H9 (cell line): ENCODE measurements around the gene ADCY4. TPM values are rescaled to one million over a fixed set of nuclear protein-coding genes. Genes with fewer than 3 reads are reported as not detected.

ENCODE experiments used
- DNase-seq: peaks from one replicate; pipeline ENCODE4 v3.0.0-alpha.2; 2017
- H2AFZ ChIP-seq: one replicate; pipeline ENCODE4 v1.6.1; 2013; ENCODE audit warnings: mild to moderate bottlenecking, low read length, control low read depth, moderate library complexity
- H2AK5ac ChIP-seq: 2 replicates; pipeline ENCODE4 v1.6.1; 2013; ENCODE audit warnings: low read length, control low read depth, mixed read lengths; ENCODE audit not compliant: insufficient read length
- H2BK120ac ChIP-seq: one replicate; pipeline ENCODE4 v1.6.1; 2013; ENCODE audit warnings: low read depth, mild to moderate bottlenecking, low read length, control low read depth, inconsistent platforms; ENCODE audit not compliant: poor library complexity, severe bottlenecking
- H2BK12ac ChIP-seq: 2 replicates; pipeline ENCODE4 v1.6.1; 2013; ENCODE audit warnings: low read length, control low read depth, mixed read lengths, low read depth; ENCODE audit not compliant: insufficient read length
- H2BK15ac ChIP-seq: 2 replicates; pipeline ENCODE4 v1.6.1; 2013; ENCODE audit warnings: low read depth, low read length, control low read depth
- H2BK20ac ChIP-seq: one replicate; pipeline ENCODE4 v1.6.1; 2013; ENCODE audit warnings: low read depth, mild to moderate bottlenecking, low read length, control low read depth, inconsistent platforms; ENCODE audit not compliant: poor library complexity, severe bottlenecking
- H2BK5ac ChIP-seq: 2 replicates; pipeline ENCODE4 v1.6.1; 2013; ENCODE audit warnings: low read length, control low read depth, mixed read lengths; ENCODE audit not compliant: insufficient read length
- H3K14ac ChIP-seq: 2 replicates; pipeline ENCODE4 v1.6.1; 2013; ENCODE audit warnings: low read length, control low read depth; ENCODE audit not compliant: insufficient read depth
- H3K18ac ChIP-seq: 2 replicates; pipeline ENCODE4 v1.6.1; 2013; ENCODE audit warnings: low read depth, mild to moderate bottlenecking, mixed read lengths, low read length, control low read depth; ENCODE audit not compliant: insufficient read length
- H3K23ac ChIP-seq: 2 replicates; pipeline ENCODE4 v1.6.1; 2013; ENCODE audit warnings: low read length, control low read depth, mixed read lengths, low read depth; ENCODE audit not compliant: insufficient read length
- H3K23me2 ChIP-seq: 2 replicates; pipeline ENCODE4 v1.6.1; 2013; ENCODE audit warnings: low read depth, mild to moderate bottlenecking, mixed read lengths, low read length, control low read depth; ENCODE audit not compliant: insufficient read length, poor library complexity, severe bottlenecking
- H3K27ac ChIP-seq: 2 replicates; pipeline ENCODE4 v1.5.1; 2013; ENCODE audit warnings: low read length, control low read depth, mixed read lengths, low read depth; ENCODE audit not compliant: insufficient read length
- H3K27me3 ChIP-seq: 2 replicates; pipeline ENCODE4 v1.6.1; 2013; ENCODE audit warnings: low read length, control low read depth, inconsistent platforms; ENCODE audit not compliant: insufficient read depth
- H3K4ac ChIP-seq: 2 replicates; pipeline ENCODE4 v1.6.1; 2013; ENCODE audit warnings: low read depth, mild to moderate bottlenecking, control low read depth, inconsistent platforms, low read length, moderate library complexity
- H3K4me1 ChIP-seq: 2 replicates; pipeline ENCODE4 v1.6.1; 2013; ENCODE audit warnings: low read length, control low read depth, inconsistent platforms; ENCODE audit not compliant: insufficient read depth
- H3K4me2 ChIP-seq: 2 replicates; pipeline ENCODE4 v1.6.1; 2013; ENCODE audit warnings: low read length, control low read depth, mixed read lengths; ENCODE audit not compliant: insufficient read length, insufficient read depth
- H3K56ac ChIP-seq: 2 replicates; pipeline ENCODE4 v1.6.1; 2013; ENCODE audit warnings: low read depth, mild to moderate bottlenecking, mixed read lengths, low read length, control low read depth; ENCODE audit not compliant: insufficient read length
- H3K79me1 ChIP-seq: 2 replicates; pipeline ENCODE4 v1.6.1; 2013; ENCODE audit warnings: low read depth, mild to moderate bottlenecking, moderate library complexity, low read length, control low read depth, inconsistent platforms; ENCODE audit not compliant: insufficient read depth, poor library complexity, severe bottlenecking
- H3K79me2 ChIP-seq: 2 replicates; pipeline ENCODE4 v1.6.1; 2013; ENCODE audit warnings: low read length, control low read depth, inconsistent platforms; ENCODE audit not compliant: insufficient read depth
- H3K9ac ChIP-seq: 2 replicates; pipeline ENCODE4 v1.6.1; 2013; ENCODE audit warnings: low read length, control low read depth, mixed read lengths; ENCODE audit not compliant: insufficient read length; ENCODE audit errors: extremely low read depth
- H3K9me3 ChIP-seq: one replicate; pipeline ENCODE4 v1.6.1; 2013; ENCODE audit warnings: low read depth, low read length, inconsistent platforms; ENCODE audit not compliant: control insufficient read depth
- H3T11ph ChIP-seq: one replicate; pipeline ENCODE4 v1.6.1; 2013; ENCODE audit warnings: mild to moderate bottlenecking, low read length, control low read depth, inconsistent platforms
- H4K20me1 ChIP-seq: one replicate; pipeline ENCODE4 v1.6.1; 2013; ENCODE audit not compliant: control insufficient read depth, insufficient read length, insufficient read depth
- H4K5ac ChIP-seq: 2 replicates; pipeline ENCODE4 v1.6.1; 2013; ENCODE audit warnings: low read depth, mild to moderate bottlenecking, mixed read lengths, low read length, control low read depth; ENCODE audit not compliant: insufficient read length
- H4K8ac ChIP-seq: replicated peaks from 2 replicates; pipeline ENCODE4 v1.6.1; 2013; ENCODE audit warnings: low read length, control low read depth, mixed read lengths, low read depth; ENCODE audit not compliant: insufficient read length
- H4K91ac ChIP-seq: 2 replicates; pipeline ENCODE4 v1.6.1; 2013; ENCODE audit warnings: low read depth, mild to moderate bottlenecking, moderate library complexity, mixed read lengths, low read length, control low read depth; ENCODE audit not compliant: insufficient read length
- H3K27ac Mint-ChIP-seq, 3 experiments: 2 replicates in 2 of 3; 3 replicates in 1 of 3; pipeline ENCODE4 v1.8.0; 2020 to 2021; ENCODE audit warnings: mixed read lengths in 3 of 3, mild to moderate bottlenecking in 1 of 3, moderate library complexity in 1 of 3
- H3K27me3 Mint-ChIP-seq: 2 replicates; pipeline ENCODE4 v1.8.0; 2021; ENCODE audit warnings: low read depth, mild to moderate bottlenecking, moderate library complexity, mixed read lengths
- H3K36me3 Mint-ChIP-seq, 3 experiments: 2 replicates in 2 of 3; 3 replicates in 1 of 3; pipeline ENCODE4 v1.8.0; 2020 to 2021; ENCODE audit warnings: low read depth in 3 of 3, mixed read lengths in 3 of 3; ENCODE audit not compliant: insufficient read depth in 1 of 3
- H3K4me1 Mint-ChIP-seq, 2 experiments: 2 replicates each; pipeline ENCODE4 v1.8.0; 2020; ENCODE audit warnings: mixed read lengths in 2 of 2
- H3K4me3 Mint-ChIP-seq, 2 experiments: 2 replicates in 1 of 2; 3 replicates in 1 of 2; pipeline ENCODE4 v1.8.0; 2020 to 2021; ENCODE audit warnings: mild to moderate bottlenecking in 2 of 2, mixed read lengths in 2 of 2, moderate library complexity in 1 of 2
- H3K9me3 Mint-ChIP-seq, 2 experiments: 2 replicates in 1 of 2; 3 replicates in 1 of 2; pipeline ENCODE4 v1.8.0; 2020; ENCODE audit warnings: mild to moderate bottlenecking in 2 of 2, mixed read lengths in 2 of 2, moderate library complexity in 1 of 2
- WGBS: extraction: QIAGEN DNeasy Blood & Tissue Kit; methylation state at CpG from one replicate; pipeline ENCODE4 v1.1.7; 2013; ENCODE audit warnings: missing lambda C conversion rate, low lambda C conversion rate, mixed read lengths; ENCODE audit not compliant: insufficient read length; ENCODE audit errors: extremely low coverage; 5-methylcytosine and 5-hydroxymethylcytosine counted together
- total RNA-seq: library from RNA; stranded (reverse); gene quantifications from 2 replicates; pipeline ENCODE4 v1.2.1, GENCODE V29; 2021
- TF ChIP-seq, protein P1 (sequence below): fragments of 200-600 bp; sonication (generic); conservative IDR thresholded peaks from 3 replicates; pipeline ENCODE4 v1.8.0; 2021; ENCODE audit warnings: antibody characterized with exemption, mild to moderate bottlenecking

The ADCY4 gene
- total RNA-seq, 1 experiment from 2014 or later: 0.09 TPM

GRCh38 chr14:24342889-24343288, 8.0 kb upstream of the ADCY4 start:
- H3K4ac ChIP-seq: no peak overlapping the region
- DNase-seq: no peak

More at GRCh38 chr14:24342889-24343288, 8.0 kb upstream of the ADCY4 start:
- Histone ChIP-seq H3K79me1 (no peaks in the 10 kb centered on the region), H2BK12ac (no peak overlapping the region), H4K91ac (no peak overlapping the region), H2BK15ac (no peak overlapping the region), H4K5ac (no peak overlapping the region), H3K79me2 (no peaks in the 10 kb centered on the region), H4K20me1 (no peaks in the 10 kb centered on the region), H2AFZ (no peak overlapping the region), H3K4me2 (no peak overlapping the region), H3K56ac (no peak overlapping the region), H2BK5ac (no peak overlapping the region), H3K14ac (no peak overlapping the region), H3K4me1 (no peaks in the 10 kb centered on the region), H3K9ac (no peak overlapping the region), H2BK120ac (no peak overlapping the region), H4K8ac (no peak overlapping the region), H2AK5ac (no peak overlapping the region), H3K23ac (no peak overlapping the region), H3K18ac (no peak overlapping the region), H2BK20ac (no peak overlapping the region), H3K27ac (no peak overlapping the region), H3K23me2 (peaks cover 8% of the 10 kb centered on the region), H3K27me3 (peaks cover 30% of the 10 kb centered on the region; the same call in 1 of the 2 replicates), H3T11ph (no peak overlapping the region), H3K9me3 (no peaks in the 10 kb centered on the region)
- peaks cover 11% of the 10 kb centered on the region in 2 experiments; a peak in 3 of 4 replicates for H3K4me1 Mint-ChIP-seq
- H3K4me3 Mint-ChIP-seq: no peak overlapping the region
- no peaks in the 10 kb centered on the region for H3K9me3 Mint-ChIP-seq
- no peaks in the 10 kb centered on the region for H3K36me3 Mint-ChIP-seq
- no CpG with 5 or more reads among the region's 4 CpGs for WGBS
- TF ChIP-seq, protein P1, sequence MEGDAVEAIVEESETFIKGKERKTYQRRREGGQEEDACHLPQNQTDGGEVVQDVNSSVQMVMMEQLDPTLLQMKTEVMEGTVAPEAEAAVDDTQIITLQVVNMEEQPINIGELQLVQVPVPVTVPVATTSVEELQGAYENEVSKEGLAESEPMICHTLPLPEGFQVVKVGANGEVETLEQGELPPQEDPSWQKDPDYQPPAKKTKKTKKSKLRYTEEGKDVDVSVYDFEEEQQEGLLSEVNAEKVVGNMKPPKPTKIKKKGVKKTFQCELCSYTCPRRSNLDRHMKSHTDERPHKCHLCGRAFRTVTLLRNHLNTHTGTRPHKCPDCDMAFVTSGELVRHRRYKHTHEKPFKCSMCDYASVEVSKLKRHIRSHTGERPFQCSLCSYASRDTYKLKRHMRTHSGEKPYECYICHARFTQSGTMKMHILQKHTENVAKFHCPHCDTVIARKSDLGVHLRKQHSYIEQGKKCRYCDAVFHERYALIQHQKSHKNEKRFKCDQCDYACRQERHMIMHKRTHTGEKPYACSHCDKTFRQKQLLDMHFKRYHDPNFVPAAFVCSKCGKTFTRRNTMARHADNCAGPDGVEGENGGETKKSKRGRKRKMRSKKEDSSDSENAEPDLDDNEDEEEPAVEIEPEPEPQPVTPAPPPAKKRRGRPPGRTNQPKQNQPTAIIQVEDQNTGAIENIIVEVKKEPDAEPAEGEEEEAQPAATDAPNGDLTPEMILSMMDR: no peak
- H3K27ac Mint-ChIP-seq: no peak overlapping the region
- H3K27me3 Mint-ChIP-seq: peaks cover 87% of the 10 kb centered on the region
